Mucosa of descending colon (tissue), 3 donors: ENCODE measurements around the gene P4HA1. TPM values are rescaled to one million over a fixed set of nuclear protein-coding genes. Genes with fewer than 3 reads are reported as not detected.
A peak's percentile ranks its signal among the peaks of the same experiment; 100 is the strongest.

ENCODE experiments used
- ATAC-seq: fragments of 200-7000 bp; cut with Tn5 transposase; one replicate; pipeline ENCODE4 v1.9.1; 2020; ENCODE audit warnings: mild to moderate bottlenecking, moderate library complexity
- DNase-seq, 3 donors: peaks; one replicate each; pipeline ENCODE4 v3.0.0-alpha.2; 2020
- H3K36me3 ChIP-seq: fragments of 200-600 bp; one replicate; pipeline ENCODE4 v1.8.0; 2021; ENCODE audit warnings: low read depth, mild to moderate bottlenecking
- H3K4me1 ChIP-seq: fragments of 200-600 bp; one replicate; pipeline ENCODE4 v1.8.0; 2021; ENCODE audit warnings: low read depth, mild to moderate bottlenecking
- H3K4me3 ChIP-seq: fragments of 200-600 bp; one replicate; pipeline ENCODE4 v1.8.0; 2021; ENCODE audit warnings: mild to moderate bottlenecking
- H3K9me3 ChIP-seq: fragments of 200-600 bp; one replicate; pipeline ENCODE4 v1.8.0; 2021; ENCODE audit warnings: mild to moderate bottlenecking
- CTCF ChIP-seq: fragments of 200-600 bp; IDR thresholded peaks from one replicate; pipeline ENCODE4 v1.8.0; 2022; ENCODE audit warnings: antibody characterized with exemption, mild to moderate bottlenecking
- intact Hi-C, 2 donors: fragments of 100-400 bp; cut with DNase I in 1 of 2; cut with micrococcal nuclease in 1 of 2; formaldehyde crosslinking; loops; one replicate each; pipeline versions ENCODE4 v1.11.0 to v1.11.1; 2022; cut with DNase I, micrococcal nuclease
- long read RNA-seq, 2 donors: library from polyadenylated mRNA; unstranded; transcript quantifications; one replicate each; pipeline ENCODE4 v2.0.0, GENCODE V29; 2019 to 2021
- total RNA-seq, 3 donors: library from RNA; stranded (reverse); fragmentation: NEBNext Ultra II Directional in 2 of 3; extraction: Animal tissue kit (Norgen Biotek cat#: 25700) in 2 of 3; gene quantifications; one replicate each; pipeline versions ENCODE4 v1.2.1 to v1.2.4, GENCODE V29; 2021 to 2023
- donor health status: DM: no; HTN: no; CAD: no; lungs with moderate emphysema.
- donor health status: DM: no; HTN: no; CAD: no.
- donor health status: DM: no; HTN: yes; CAD: no.

P4HA1 gene
- total RNA-seq: 10 to 100 TPM; 21.0 to 26.1 (median 26.0) TPM
- long read RNA-seq, donor 1, transcript P4HA1-202 (15 exons, 2,727 nt): minor isoform, 14 of 39 reads
- long read RNA-seq, donor 1, transcript P4HA1-203 (15 exons, 2,727 nt): major isoform, 18 of 39 reads
- long read RNA-seq, donor 1, partial matches to known transcripts: 3 of 39 reads
- long read RNA-seq, donor 1, other reads (novel, unspliced or antisense): 4 of 39 reads
- long read RNA-seq, donor 2, partial matches to known transcripts: 3 of 9 reads
- long read RNA-seq, donor 2, other reads (novel, unspliced or antisense): 0 of 9 reads

GRCh38 chr10:73096449-73097304, at the start of gene P4HA1:
P4HA1 (minus strand) TSS chr10:73096866; CDS start chr10:73074883, 21,983 bp downstream.
- peak; percentile 65 for TF ChIP-seq CTCF
- peak; percentile 95 for ATAC-seq
- Histone ChIP-seq H3K9me3 (no peaks in the 10 kb centered on the region), H3K4me3 (peak within 1 kb of the TSS; percentile 67), H3K4me1 (peaks cover 9% of the 10 kb centered on the region), H3K36me3 (no peaks in the 10 kb centered on the region)
- intact Hi-C loops: no loop called here
- peak; percentile 98 to 99 (median 99) for DNase-seq

GRCh38 chr10:73141603-73142002, 44.9 kb upstream of the P4HA1 start:
- Histone ChIP-seq H3K36me3 (peaks cover 13% of the 10 kb centered on the region), H3K4me1 (no peaks in the 10 kb centered on the region), H3K4me3 (no peak overlapping the region), H3K9me3 (no peaks in the 10 kb centered on the region)
- intact Hi-C loops: no loop called here
- no peak for TF ChIP-seq CTCF
- ATAC-seq (no peak), DNase-seq (no peak)

GRCh38 chr10:73139251-73139650, 42.6 kb upstream of the P4HA1 start:
- Histone ChIP-seq H3K4me1 (no peaks in the 10 kb centered on the region), H3K36me3 (peaks cover 5% of the 10 kb centered on the region), H3K9me3 (no peaks in the 10 kb centered on the region), H3K4me3 (no peak overlapping the region)
- DNase-seq (no peak), ATAC-seq (no peak)
- no peak for TF ChIP-seq CTCF
- intact Hi-C loops: no loop called here

GRCh38 chr10:73136627-73137026, 40.0 kb upstream of the P4HA1 start:
- H3K36me3 ChIP-seq: peaks cover 5% of the 10 kb centered on the region
- H3K4me1 ChIP-seq: no peaks in the 10 kb centered on the region
- no peaks in the 10 kb centered on the region for H3K9me3 ChIP-seq
- ATAC-seq (peak; percentile 15), DNase-seq (no peak)
- no peak overlapping the region for H3K4me3 ChIP-seq
- intact Hi-C loops: no loop called here
- no peak for TF ChIP-seq CTCF

- no peaks in the 10 kb centered on the region for H3K36me3 ChIP-seq
- intact Hi-C loops: no loop called here
- no peak for TF ChIP-seq CTCF
These were observed 38.1 kb upstream of the P4HA1 start for GRCh38 chr10:73134727-73135126.

More at GRCh38 chr10:73134727-73135126, 38.1 kb upstream of the P4HA1 start:
- ATAC-seq (peak; percentile 78), DNase-seq (no peak)
- no peak overlapping the region for H3K4me3 ChIP-seq
- no peaks in the 10 kb centered on the region for H3K4me1 ChIP-seq
- no peaks in the 10 kb centered on the region for H3K9me3 ChIP-seq
